Tibial nerve (tissue), 4 donors: ENCODE data around the gene LSAMP. TPM values are rescaled to one million over a fixed set of nuclear protein-coding genes. Genes with fewer than 3 reads are reported as not detected.

Source experiments
- DNase-seq, 2 donors: peaks; one replicate each; pipeline ENCODE4 v3.0.0-alpha.2; 2019; ENCODE audit warnings: low spot score in 2 of 2
- H3K27ac ChIP-seq, 4 donors: fragments of 200-600 bp; sonication (generic) in 3 of 4; one replicate each; pipeline ENCODE4 v1.5.1; 2017 to 2019; ENCODE audit warnings: mild to moderate bottlenecking in 1 of 4
- H3K27me3 ChIP-seq, 2 donors: fragments of 200-600 bp; sonication (generic) in 1 of 2; one replicate each; pipeline versions ENCODE4 v1.5.1 to v1.6.0; 2017 to 2019
- H3K36me3 ChIP-seq, 3 donors: fragments of 200-600 bp; sonication (generic); one replicate each; pipeline ENCODE4 v1.5.1; 2018 to 2019
- H3K4me1 ChIP-seq, 4 donors: fragments of 200-600 bp; sonication (generic) in 3 of 4; one replicate each; pipeline ENCODE4 v1.5.1; 2017 to 2019
- H3K4me3 ChIP-seq, 4 donors: fragments of 200-600 bp; sonication (generic) in 3 of 4; one replicate each; pipeline ENCODE4 v1.5.1; 2017 to 2019; ENCODE audit warnings: mild to moderate bottlenecking in 1 of 4, moderate library complexity in 1 of 4
- H3K9me3 ChIP-seq, 4 donors: fragments of 200-600 bp; sonication (generic) in 3 of 4; one replicate each; pipeline ENCODE4 v1.5.1; 2017 to 2019
- CTCF ChIP-seq, 5 experiments: fragments of 200-600 bp in 3 of 5; fragments of 450-650 bp in 2 of 5; sonication (generic) in 3 of 5; IDR thresholded peaks; one replicate each; pipeline ENCODE4 v1.5.1; 2016 to 2019; ENCODE audit warnings: antibody characterized with exemption in 5 of 5, mild to moderate bottlenecking in 3 of 5, moderate library complexity in 2 of 5
- EP300 ChIP-seq, 2 donors: sonication (generic); formaldehyde crosslinking; IDR thresholded peaks; one replicate each; pipeline ENCODE4 v1.6.1; 2017; ENCODE audit warnings: antibody characterized with exemption in 2 of 2, mild to moderate bottlenecking in 1 of 2
- POLR2A ChIP-seq, 2 donors: fragments of 450-650 bp; IDR thresholded peaks; one replicate each; pipeline ENCODE4 v1.6.1; 2017; ENCODE audit warnings: antibody characterized with exemption in 2 of 2, mild to moderate bottlenecking in 2 of 2, moderate library complexity in 2 of 2
- WGBS, 2 donors: methylation state at CpG; one replicate each; pipeline ENCODE4 v1.1.5; 2018; 5-methylcytosine and 5-hydroxymethylcytosine counted together
- total RNA-seq, 4 donors: library from RNA; depleted of rRNA; stranded (reverse); fragments of >200 nt; gene quantifications; one replicate each; pipeline ENCODE4 v1.1.0, GENCODE V29; 2016

Gene LSAMP
- total RNA-seq, 4 donors from 2014 or later: 3.6 to 6.1 (median 4.2) TPM

- no peaks in the 10 kb centered on the region for H3K9me3 ChIP-seq
- H3K4me1 ChIP-seq: peaks cover 0 to 6% (median 0%) of the 10 kb centered on the region in 4 donors
- no peaks in the 10 kb centered on the region for H3K36me3 ChIP-seq
- no peaks in the 10 kb centered on the region for H3K27me3 ChIP-seq
- H3K4me3 ChIP-seq: no peak overlapping the region
- no peak overlapping the region for H3K27ac ChIP-seq
- no peak for DNase-seq
- TF ChIP-seq CTCF (IDR thresholded peaks at IDR 0.05): no peak
- no peak for TF ChIP-seq POLR2A (IDR thresholded peaks at IDR 0.05)
- no peak for TF ChIP-seq EP300 (IDR thresholded peaks at IDR 0.05)
- 70 to 71% methylated on average over 1 of the region's 1 CpG for WGBS, 2 donors
Measured at GRCh38 chr3:115862099-115862498, 583.2 kb downstream of the LSAMP start.

- Histone ChIP-seq H3K27ac (no peak overlapping the region), H3K9me3 (no peaks in the 10 kb centered on the region), H3K27me3 (no peaks in the 10 kb centered on the region), H3K36me3 (no peaks in the 10 kb centered on the region), H3K4me1 (peaks cover 0 to 6% (median 0%) of the 10 kb centered on the region in 4 donors), H3K4me3 (no peak overlapping the region)
- no peak for DNase-seq
- TF ChIP-seq CTCF (IDR thresholded peaks at IDR 0.05): no peak
- no peak for TF ChIP-seq POLR2A (IDR thresholded peaks at IDR 0.05)
- TF ChIP-seq EP300 (IDR thresholded peaks at IDR 0.05): no peak
- WGBS, 2 donors: 83 to 87% methylated on average over 6 of the region's 6 CpGs
Measured at GRCh38 chr3:115861166-115861733, 584.0 kb downstream of the LSAMP start.

- 80 to 87% methylated on average over 2 of the region's 2 CpGs for WGBS, 2 donors
Measured at GRCh38 chr3:115860766-115861165, 584.5 kb downstream of the LSAMP start.

GRCh38 chr3:115859002-115859807, 586.1 kb downstream of the LSAMP start:
- TF ChIP-seq CTCF (IDR thresholded peaks at IDR 0.05) (no peak), POLR2A (IDR thresholded peaks at IDR 0.05) (no peak), EP300 (IDR thresholded peaks at IDR 0.05) (no peak)
- Histone ChIP-seq H3K27me3 (no peaks in the 10 kb centered on the region), H3K4me1 (no peaks in the 10 kb centered on the region), H3K36me3 (no peaks in the 10 kb centered on the region), H3K9me3 (no peaks in the 10 kb centered on the region), H3K4me3 (no peak overlapping the region), H3K27ac (no peak overlapping the region)
- no peak for DNase-seq
- 29 to 36% methylated on average over 4 of the region's 4 CpGs for WGBS, 2 donors

More at GRCh38 chr3:115860766-115861165, 584.5 kb downstream of the LSAMP start:
- H3K27me3 ChIP-seq: no peaks in the 10 kb centered on the region
- no peak for TF ChIP-seq CTCF (IDR thresholded peaks at IDR 0.05)
- TF ChIP-seq EP300 (IDR thresholded peaks at IDR 0.05): no peak
- no peak for TF ChIP-seq POLR2A (IDR thresholded peaks at IDR 0.05)
- DNase-seq: no peak
- H3K4me1 ChIP-seq: peaks cover 0 to 6% (median 0%) of the 10 kb centered on the region in 4 donors
- no peak overlapping the region for H3K27ac ChIP-seq
- H3K36me3 ChIP-seq: no peaks in the 10 kb centered on the region
- H3K4me3 ChIP-seq: no peak overlapping the region
- H3K9me3 ChIP-seq: no peaks in the 10 kb centered on the region

- 69 to 71% methylated on average over 3 of the region's 3 CpGs for WGBS, 2 donors
- Histone ChIP-seq H3K27me3 (no peaks in the 10 kb centered on the region), H3K9me3 (no peaks in the 10 kb centered on the region), H3K36me3 (no peaks in the 10 kb centered on the region), H3K4me1 (no peaks in the 10 kb centered on the region), H3K27ac (no peak overlapping the region), H3K4me3 (no peak overlapping the region)
- TF ChIP-seq POLR2A (IDR thresholded peaks at IDR 0.05) (no peak), CTCF (IDR thresholded peaks at IDR 0.05) (no peak), EP300 (IDR thresholded peaks at IDR 0.05) (no peak)
- no peak for DNase-seq
Measured at GRCh38 chr3:115857518-115858136, 587.7 kb downstream of the LSAMP start.
